CD14-positive monocyte (primary cell): ENCODE data around the gene NPC2. TPM values are rescaled to one million over a fixed set of nuclear protein-coding genes. Genes with fewer than 3 reads are reported as not detected.

ENCODE experiments used
- DNase-seq, 3 donors: peaks; one replicate each; pipeline ENCODE4 v3.0.0-alpha.2; 2011 to 2022
- H2AFZ ChIP-seq: 2 replicates; pipeline ENCODE4 v1.6.0; 2012; ENCODE audit warnings: mild to moderate bottlenecking, low read depth, low read length, inconsistent platforms; ENCODE audit not compliant: insufficient read depth, poor library complexity, severe bottlenecking
- H3K27ac ChIP-seq, 2 donors: 1 replicate in 1 of 2; 2 replicates in 1 of 2; pipeline ENCODE4 v1.5.1; 2012 to 2013; ENCODE audit warnings: low read length in 2 of 2, control low read depth in 1 of 2, inconsistent platforms in 1 of 2, low read depth in 1 of 2, mild to moderate bottlenecking in 1 of 2
- H3K27me3 ChIP-seq, 2 donors: one replicate each; pipeline versions ENCODE4 v1.6.0 to v1.6.1; 2011 to 2013; ENCODE audit warnings: low read length in 2 of 2; ENCODE audit not compliant: control insufficient read depth in 2 of 2, insufficient read depth in 2 of 2
- H3K36me3 ChIP-seq, 2 donors: replicated peaks in 1 of 2; 1 replicate in 1 of 2; 2 replicates in 1 of 2; pipeline versions ENCODE4 v1.5.1 to v1.6.1; 2012 to 2013; ENCODE audit warnings: low read length in 2 of 2, control low read depth in 1 of 2, inconsistent platforms in 1 of 2, mild to moderate bottlenecking in 1 of 2; ENCODE audit not compliant: insufficient read depth in 2 of 2, control insufficient read depth in 1 of 2
- H3K4me1 ChIP-seq, 2 donors: 1 replicate in 1 of 2; 2 replicates in 1 of 2; pipeline versions ENCODE4 v1.5.1 to v1.6.1; 2012 to 2013; ENCODE audit warnings: low read length in 2 of 2, control low read depth in 1 of 2, inconsistent platforms in 1 of 2, mild to moderate bottlenecking in 1 of 2, moderate library complexity in 1 of 2; ENCODE audit not compliant: insufficient read depth in 2 of 2, control insufficient read depth in 1 of 2
- H3K4me2 ChIP-seq: replicated peaks from 2 replicates; pipeline ENCODE3; 2012; ENCODE audit warnings: low read length, moderate library complexity, mild to moderate bottlenecking; ENCODE audit not compliant: poor library complexity, severe bottlenecking; ENCODE audit errors: extremely low read depth
- H3K4me3 ChIP-seq, 3 experiments: fragments of 200-600 bp in 1 of 3; sonication (generic) in 1 of 3; replicated peaks in 1 of 3; 1 replicate in 2 of 3; 2 replicates in 1 of 3; pipeline ENCODE4 v1.5.1; 2011 to 2013; ENCODE audit warnings: low read length in 3 of 3, mild to moderate bottlenecking in 3 of 3, control low read depth in 2 of 3, low read depth in 2 of 3, inconsistent platforms in 1 of 3, moderate library complexity in 1 of 3
- H3K79me2 ChIP-seq: 2 replicates; pipeline ENCODE4 v1.6.0; 2012; ENCODE audit warnings: mild to moderate bottlenecking, control low read depth, inconsistent platforms, low read length, moderate library complexity; ENCODE audit not compliant: insufficient read depth
- H3K9ac ChIP-seq: 2 replicates; pipeline ENCODE4 v1.6.0; 2017; ENCODE audit warnings: low read length, mild to moderate bottlenecking; ENCODE audit not compliant: insufficient read depth, poor library complexity, severe bottlenecking
- H3K9me3 ChIP-seq, 2 donors: replicated peaks in 1 of 2; 1 replicate in 1 of 2; 2 replicates in 1 of 2; pipeline versions ENCODE4 v1.5.1 to v1.6.1; 2012 to 2013; ENCODE audit warnings: low read length in 2 of 2, control low read depth in 1 of 2; ENCODE audit not compliant: control insufficient read depth in 1 of 2, insufficient read depth in 1 of 2
- H4K20me1 ChIP-seq: 2 replicates; pipeline ENCODE4 v1.6.0; 2012; ENCODE audit warnings: mild to moderate bottlenecking, low read length, control low read depth, moderate library complexity; ENCODE audit not compliant: insufficient read depth
- H3K27ac Mint-ChIP-seq, 7 donors: one replicate each; pipeline ENCODE4 v1.8.0; 2020; ENCODE audit warnings: mild to moderate bottlenecking in 7 of 7, mixed read lengths in 7 of 7, moderate library complexity in 6 of 7, inconsistent platforms in 2 of 7
- H3K27me3 Mint-ChIP-seq, 3 donors: one replicate each; pipeline ENCODE4 v1.8.0; 2021 to 2022; ENCODE audit warnings: low read depth in 3 of 3, mild to moderate bottlenecking in 3 of 3, mixed read lengths in 3 of 3, moderate library complexity in 3 of 3, inconsistent platforms in 1 of 3
- H3K36me3 Mint-ChIP-seq, 2 donors: one replicate each; pipeline ENCODE4 v1.8.0; 2020; ENCODE audit warnings: mixed read lengths in 2 of 2, inconsistent platforms in 1 of 2, mild to moderate bottlenecking in 1 of 2
- H3K4me1 Mint-ChIP-seq: one replicate; pipeline ENCODE4 v1.8.0; 2020; ENCODE audit warnings: mild to moderate bottlenecking, mixed read lengths
- H3K4me3 Mint-ChIP-seq, 2 donors: one replicate each; pipeline ENCODE4 v1.8.0; 2020; ENCODE audit warnings: mild to moderate bottlenecking in 2 of 2, mixed read lengths in 2 of 2, moderate library complexity in 1 of 2
- H3K9me3 Mint-ChIP-seq, 7 donors: one replicate each; pipeline ENCODE4 v1.8.0; 2020 to 2022; ENCODE audit warnings: mixed read lengths in 7 of 7, mild to moderate bottlenecking in 6 of 7, moderate library complexity in 6 of 7, inconsistent platforms in 2 of 7
- CTCF ChIP-seq: fragments of 200-600 bp; IDR thresholded peaks from one replicate; pipeline ENCODE4 v1.8.0; 2022; ENCODE audit warnings: antibody characterized with exemption, mild to moderate bottlenecking
- WGBS: methylation state at CpG from one replicate; pipeline ENCODE4 v1.1.5; 2013; ENCODE audit warnings: missing lambda C conversion rate; ENCODE audit not compliant: insufficient coverage; 5-methylcytosine and 5-hydroxymethylcytosine counted together
- intact Hi-C, 2 donors: fragments of 100-400 bp; cut with micrococcal nuclease; formaldehyde crosslinking; loops; one replicate each; pipeline versions ENCODE4 v1.15.0 to v1.15.1; 2023
- polyA plus RNA-seq, 3 donors: library from polyadenylated mRNA; depleted of rRNA in 1 of 3; unstranded in 2 of 3; stranded (reverse) in 1 of 3; fragments of 300-500 nt in 2 of 3; fragments of >200 nt in 1 of 3; fragmentation: Illumina TruSeq in 2 of 3; gene quantifications; 1 replicate in 2 of 3; 2 replicates in 1 of 3; pipeline ENCODE4 v1.2.3, GENCODE V29; 2012 to 2021

Gene NPC2
- polyA plus RNA-seq, 3 donors = 675 to 1,159 (median 772) TPM

DNA sequence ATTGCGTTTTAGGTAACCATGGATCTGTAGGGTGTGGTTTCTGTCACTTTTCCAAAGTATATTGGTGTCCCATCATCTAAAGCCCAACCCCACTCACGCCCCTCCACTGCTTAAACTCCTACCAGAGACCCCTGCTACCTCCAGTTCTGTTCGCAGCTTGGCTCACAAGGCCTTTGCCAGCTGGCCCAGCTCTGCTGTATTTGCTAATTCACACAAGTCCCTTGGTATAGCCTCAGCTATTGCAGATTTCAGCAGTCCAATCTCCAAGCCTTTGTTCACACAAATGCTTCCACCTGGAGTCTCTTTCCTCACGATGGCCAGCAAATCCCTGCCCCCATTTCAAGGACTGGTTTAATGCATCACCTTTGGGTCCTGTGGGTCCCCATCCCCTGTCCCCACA lies 24.6 kb upstream of the NPC2 start:
- no peak overlapping the region for H3K9ac ChIP-seq
- DNase-seq = no peak
- H4K20me1 ChIP-seq = no peaks in the 10 kb centered on the region
- Mint-ChIP-seq H3K36me3 (no peaks in the 10 kb centered on the region), H3K9me3 (no peaks in the 10 kb centered on the region), H3K4me3 (no peak overlapping the region), H3K27ac (no peak overlapping the region), H3K27me3 (peaks cover 3 to 6% (median 4%) of the 10 kb centered on the region in 3 donors), H3K4me1 (peaks cover 23% of the 10 kb centered on the region)
- H3K9me3 ChIP-seq = no peaks in the 10 kb centered on the region
- H3K27me3 ChIP-seq = no peaks in the 10 kb centered on the region
- H3K4me1 ChIP-seq = peaks cover 20 to 23% of the 10 kb centered on the region in 2 donors
- no peak overlapping the region for H3K4me3 ChIP-seq
- no peaks in the 10 kb centered on the region for H3K79me2 ChIP-seq
- no peaks in the 10 kb centered on the region for H3K36me3 ChIP-seq
- H3K27ac ChIP-seq = no peak overlapping the region
- H2AFZ ChIP-seq = no peak overlapping the region
- H3K4me2 ChIP-seq = no peak overlapping the region
- WGBS = 90% methylated on average over 2 of the region's 4 CpGs
- TF ChIP-seq CTCF = no peak
- intact Hi-C loops = no loop called here

- H3K9me3 Mint-ChIP-seq = no peaks in the 10 kb centered on the region
- Histone ChIP-seq H3K4me2 (no peak overlapping the region), H3K27me3 (no peaks in the 10 kb centered on the region), H3K9me3 (no peaks in the 10 kb centered on the region), H3K79me2 (no peaks in the 10 kb centered on the region), H3K36me3 (no peaks in the 10 kb centered on the region), H3K4me3 (no peak overlapping the region), H2AFZ (no peak overlapping the region), H3K9ac (no peak overlapping the region), H4K20me1 (no peaks in the 10 kb centered on the region), H3K27ac (no peak overlapping the region), H3K4me1 (peaks cover 20 to 30% of the 10 kb centered on the region in 2 donors)
- DNase-seq = no peak
- H3K4me3 Mint-ChIP-seq = no peak overlapping the region
- H3K27ac Mint-ChIP-seq = no peak overlapping the region
- H3K36me3 Mint-ChIP-seq = no peaks in the 10 kb centered on the region
- no peak for TF ChIP-seq CTCF
- peaks cover 27% of the 10 kb centered on the region for H3K4me1 Mint-ChIP-seq
- intact Hi-C loops = no loop called here
- WGBS = 97% methylated on average over 10 of the region's 12 CpGs
- peaks cover 3 to 6% (median 4%) of the 10 kb centered on the region in 3 donors for H3K27me3 Mint-ChIP-seq
Observed at GRCh38 chr14:74516451-74517160, 23.5 kb upstream of the NPC2 start.
